Germinal center (tissue), 1 donor: ENCODE measurements around the gene RNASEH2A.
A peak's percentile ranks its signal among the peaks of the same experiment; 100 is the strongest.
"Not testable (repeated sequence)": the region's sequence is repeated elsewhere in the genome, so short reads cannot be mapped to it uniquely, and the experiment has no call there.

ENCODE experiments used
- DNase-seq: peaks from one replicate; pipeline ENCODE4 v3.0.0; 2012; ENCODE audit warnings: mixed read lengths, low spot score

RNASEH2A gene

GRCh38 chr19:12794196-12794941 lies 12.0 kb upstream of the RNASEH2A start:
- no peak for DNase-seq

GRCh38 chr19:12794971-12795381 lies 11.4 kb upstream of the RNASEH2A start:
- no peak for DNase-seq

- DNase-seq, result peak; percentile 59
Measured at GRCh38 chr19:12796146-12797071, 10.0 kb upstream of the RNASEH2A start.

- DNase-seq, result no peak
Measured at GRCh38 chr19:12797141-12797587, 9.2 kb upstream of the RNASEH2A start.

- DNase-seq, result not testable (repeated sequence)
Measured at GRCh38 chr19:12797607-12798006, 8.8 kb upstream of the RNASEH2A start.

GRCh38 chr19:12799742-12800465 lies 6.5 kb upstream of the RNASEH2A start:
- no peak for DNase-seq

- DNase-seq, result no peak
Measured at GRCh38 chr19:12800466-12800770, 6.0 kb upstream of the RNASEH2A start.

- DNase-seq, result no peak
Measured at GRCh38 chr19:12800923-12801465, 5.4 kb upstream of the RNASEH2A start.

- DNase-seq, result peak; percentile 77
Measured at GRCh38 chr19:12801466-12802266, 4.7 kb upstream of the RNASEH2A start, which contains the start of the genes PRDX2 and THSD8. Gene PRDX2, minus strand, starts transcription at chr19:12801800. Its CDS starts 539 bp downstream, at chr19:12801261. Gene THSD8, plus strand, starts transcription at chr19:12802069. Its CDS starts 3 bp downstream, at chr19:12802072.

- DNase-seq, result peak; percentile 32
Measured at GRCh38 chr19:12802267-12803106, 3.9 kb upstream of the RNASEH2A start.

GRCh38 chr19:12804051-12804450 lies 2.3 kb upstream of the RNASEH2A start:
- DNase-seq, result no peak

GRCh38 chr19:12815088-12815487 lies 8.7 kb downstream of the RNASEH2A start:
- DNase-seq, result no peak

- DNase-seq, result not testable (repeated sequence)
Measured at GRCh38 chr19:12817188-12817587, 10.8 kb downstream of the RNASEH2A start.

GRCh38 chr19:12817810-12818209 lies 11.4 kb downstream of the RNASEH2A start:
- not testable (repeated sequence) for DNase-seq

GRCh38 chr19:12821761-12822160 lies 15.4 kb downstream of the RNASEH2A start:
- DNase-seq, result no peak

- DNase-seq, result peak; percentile 61
Measured at GRCh38 chr19:12825254-12826131, 19.1 kb downstream of the RNASEH2A start.

- DNase-seq, result peak; percentile 75
Measured at GRCh38 chr19:12828494-12828893, 22.1 kb downstream of the RNASEH2A start.

GRCh38 chr19:12833418-12833737 lies 27.0 kb downstream of the RNASEH2A start:
- DNase-seq, result no peak
